ENCODE results near the gene CFAP47.
"Not testable (repeated sequence)": the region's sequence is repeated elsewhere in the genome, so short reads cannot be mapped to it uniquely, and the experiment has no call there.

The CFAP47 gene, protein sequence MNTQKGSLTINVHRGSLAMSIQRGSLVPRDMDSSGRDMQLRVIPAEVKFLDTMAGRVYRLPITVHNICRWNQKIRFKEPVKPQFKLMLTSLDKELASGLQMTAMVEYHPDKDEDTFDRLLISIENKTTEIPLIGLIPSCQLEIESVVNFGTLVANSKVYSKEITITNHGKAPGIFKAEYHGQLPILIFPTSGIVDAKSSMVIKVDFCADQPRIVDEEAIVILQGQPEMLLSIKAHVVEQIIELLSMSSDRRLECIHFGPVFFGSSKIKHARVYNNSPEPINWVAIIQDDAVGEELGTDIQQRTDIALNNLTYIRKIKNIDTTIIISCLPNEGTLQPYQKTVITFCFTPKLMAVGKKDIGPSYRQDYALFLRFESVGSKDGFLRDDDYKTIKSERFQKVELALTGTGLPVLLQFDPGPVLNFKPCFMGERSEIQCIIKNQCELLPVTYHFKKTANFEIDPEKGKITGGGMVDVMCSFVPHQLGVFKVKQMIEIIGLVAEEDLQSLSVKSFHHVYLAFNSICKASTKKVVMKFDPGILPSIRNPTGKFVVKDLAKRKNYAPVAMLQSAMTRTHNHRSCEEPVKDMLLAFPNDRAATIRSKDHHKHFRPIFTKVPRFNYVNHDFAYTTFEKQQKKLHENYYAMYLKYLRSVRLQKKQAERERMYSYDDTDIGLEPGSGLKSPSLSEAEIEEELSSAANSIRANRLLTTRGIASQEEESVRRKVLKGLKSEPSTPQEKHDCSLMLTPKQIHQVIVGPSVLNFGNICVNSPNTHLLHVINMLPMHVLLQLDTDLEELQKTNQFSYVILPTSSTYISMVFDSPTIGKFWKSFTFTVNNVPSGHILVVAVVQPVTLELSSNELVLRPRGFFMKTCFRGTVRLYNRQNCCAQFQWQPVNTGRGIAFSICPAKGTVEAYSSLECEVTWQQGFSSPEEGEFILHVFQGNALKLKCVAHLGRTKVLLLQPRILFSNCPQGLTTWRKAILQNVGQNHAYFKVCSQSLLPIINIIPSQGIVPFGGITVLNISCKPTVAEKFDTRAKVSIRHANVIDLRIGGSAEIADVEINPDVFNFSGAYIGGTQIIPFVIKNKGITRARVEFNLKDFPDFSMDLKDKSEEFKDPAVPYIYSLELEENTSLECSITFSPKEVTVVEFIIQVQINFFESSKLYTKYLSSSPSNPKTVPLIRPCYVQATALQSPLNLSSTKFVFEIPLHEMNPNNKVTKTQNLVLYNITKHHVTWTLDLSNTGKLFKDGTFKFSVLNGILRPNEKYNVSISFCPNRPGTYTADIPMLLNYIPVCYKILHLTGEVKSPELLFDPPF (N-terminal part only)

DNA sequence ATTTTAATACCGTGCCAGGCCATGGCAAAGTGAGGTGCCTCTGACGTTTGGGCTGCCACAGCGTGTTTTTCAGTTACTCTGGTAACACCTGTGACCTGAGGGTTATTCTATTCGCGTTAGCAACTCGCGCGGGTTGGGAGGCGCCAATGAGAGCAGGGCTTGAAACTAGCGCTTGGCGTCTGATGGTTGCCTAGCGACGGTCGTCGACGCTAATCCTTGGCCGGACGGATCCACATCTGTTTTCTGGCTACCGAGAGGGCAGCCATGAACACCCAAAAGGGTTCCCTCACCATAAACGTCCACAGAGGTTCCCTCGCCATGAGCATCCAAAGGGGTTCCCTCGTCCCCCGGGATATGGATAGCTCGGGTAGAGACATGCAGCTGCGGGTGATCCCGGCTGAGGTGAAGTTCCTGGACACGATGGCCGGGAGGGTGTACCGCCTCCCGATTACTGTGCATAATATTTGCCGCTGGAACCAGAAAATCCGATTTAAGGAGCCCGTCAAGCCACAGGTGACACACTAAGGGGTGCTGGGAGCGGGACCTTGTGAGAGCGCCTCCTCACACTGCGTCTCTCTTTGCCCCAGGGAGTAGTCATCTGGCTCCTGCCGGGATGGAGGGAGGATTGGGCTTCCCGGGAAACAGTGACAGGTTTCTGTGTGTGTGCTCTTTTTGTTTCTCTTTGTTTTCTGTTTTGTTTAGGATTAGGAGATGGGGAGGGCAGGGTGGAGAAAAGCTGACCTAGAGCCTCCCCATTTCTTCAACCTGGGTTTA is at the start of gene CFAP47:
TSS of gene CFAP47 (plus strand) at position 199 of the 774 bp plus-strand sequence. CDS start at position 265, 66 bp downstream.
- peak; percentile 47 for DNase-seq

DNA sequence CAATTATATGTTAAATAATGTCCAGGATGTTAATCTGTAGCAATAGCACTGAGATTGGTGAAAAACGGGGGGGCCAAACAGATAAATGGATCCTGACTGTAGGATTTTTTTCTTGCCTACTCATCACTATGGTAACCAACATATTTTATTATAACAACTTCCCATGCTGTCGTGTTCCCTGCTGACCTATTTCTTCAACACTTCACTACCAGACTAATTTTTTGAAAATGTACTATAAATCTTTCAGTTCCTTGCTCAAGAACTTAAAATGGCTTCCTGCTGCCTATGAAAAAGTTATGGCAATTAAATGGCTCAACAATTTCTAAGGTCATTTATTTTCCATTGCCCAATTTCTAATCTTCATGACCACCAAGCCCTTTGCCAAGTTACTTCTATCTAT is 38.9 kb upstream of the CFAP47 start:
- DNase-seq: no peak

GRCh38 chrX:35886135-35886534 is 33.4 kb upstream of the CFAP47 start:
- no peak for DNase-seq

DNA sequence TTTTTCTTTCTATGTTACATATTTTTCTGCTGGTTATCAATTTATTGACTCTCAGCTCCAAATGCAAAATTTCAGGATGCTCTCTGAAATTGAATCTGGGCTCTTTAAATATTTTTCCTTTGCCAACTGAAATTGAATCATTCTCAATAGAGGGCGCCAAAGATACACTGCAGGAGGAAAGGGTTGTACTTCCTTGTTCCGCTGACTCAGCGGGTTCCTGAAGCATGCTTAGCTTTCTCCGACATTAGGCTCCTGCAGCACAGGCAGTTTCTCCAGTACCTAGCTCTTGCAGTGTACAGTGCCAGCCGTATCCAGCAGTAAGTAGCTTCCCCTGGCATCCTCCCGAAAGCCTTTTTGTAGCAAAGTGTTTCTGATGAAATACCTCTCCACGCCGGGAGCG is 28.8 kb upstream of the CFAP47 start:
- peak; percentile 17 for DNase-seq

DNA sequence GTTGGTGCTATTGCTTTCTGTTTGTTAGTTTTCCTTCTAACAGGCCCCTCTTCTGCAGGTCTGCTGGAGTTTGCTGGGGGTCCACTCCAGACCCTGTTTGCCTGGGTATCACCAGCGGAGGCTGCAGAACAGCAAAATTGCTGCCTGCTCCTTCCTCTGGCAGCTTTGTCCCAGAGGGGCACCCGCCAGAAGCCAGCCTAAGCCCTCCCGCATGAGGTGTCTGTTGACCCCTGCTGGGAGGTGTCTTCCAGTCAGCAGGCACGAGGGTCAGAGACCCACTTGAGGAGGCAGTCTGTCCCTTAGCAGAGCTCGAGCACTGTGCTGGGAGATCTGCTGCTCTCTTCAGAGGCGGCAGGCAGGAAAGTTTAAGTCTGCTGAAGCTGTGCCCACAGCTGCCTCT is 67.3 kb downstream of the CFAP47 start:
- not testable (repeated sequence) for DNase-seq

DNA sequence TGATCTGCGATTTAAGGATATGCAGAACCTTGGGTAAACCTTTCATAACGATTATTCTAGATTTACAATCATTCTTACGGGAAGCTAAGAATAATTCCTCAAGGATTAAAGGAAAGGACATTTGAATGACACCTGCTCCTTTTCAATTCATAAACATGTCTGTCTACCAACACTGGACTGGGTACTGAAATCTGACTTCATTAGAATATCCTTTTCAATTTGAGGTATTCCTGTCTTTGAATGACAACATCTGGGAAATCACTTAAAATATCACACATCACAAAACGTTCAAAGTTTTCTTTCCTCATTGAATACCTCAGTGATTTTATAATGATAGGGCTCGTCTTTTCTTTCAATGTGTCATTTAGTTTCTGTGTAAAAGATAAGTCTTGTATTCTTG is 87.7 kb downstream of the CFAP47 start:
- no peak for DNase-seq

DNA sequence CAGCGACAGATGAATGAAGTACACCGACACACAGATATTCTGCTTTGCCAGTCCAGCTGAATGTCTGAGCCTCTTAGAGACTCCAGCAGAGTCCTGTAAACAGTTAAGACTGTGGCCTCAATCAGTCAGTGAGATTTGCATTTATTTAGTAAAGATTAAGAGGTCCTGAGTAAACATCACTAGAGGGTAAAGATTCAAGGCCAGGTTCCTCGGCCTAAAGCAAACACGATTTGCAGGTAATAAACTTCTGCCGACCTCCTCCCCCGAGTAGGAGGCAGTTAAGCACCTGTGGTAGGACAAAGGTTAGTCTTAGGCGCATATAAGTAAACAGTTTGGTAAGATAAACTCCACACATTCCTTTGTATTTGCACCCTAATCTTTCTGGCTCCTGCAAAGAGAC is 99.6 kb downstream of the CFAP47 start:
- no peak for DNase-seq

DNA sequence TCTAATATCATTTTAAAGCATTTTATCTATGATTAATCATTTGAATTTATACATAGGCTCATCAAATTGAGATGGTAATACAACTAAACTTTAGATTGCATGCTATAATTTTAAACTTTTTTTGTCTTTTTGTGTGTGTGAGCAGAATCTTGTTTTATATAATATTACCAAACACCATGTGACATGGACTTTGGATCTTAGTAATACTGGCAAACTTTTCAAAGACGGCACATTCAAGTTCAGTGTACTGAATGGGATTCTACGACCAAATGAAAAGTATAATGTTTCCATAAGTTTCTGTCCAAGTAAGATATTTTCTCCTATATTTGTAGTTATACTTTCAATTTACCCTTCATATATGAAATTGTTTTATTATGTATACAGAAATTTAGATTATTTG is 116.0 kb downstream of the CFAP47 start:
- no peak for DNase-seq

DNA sequence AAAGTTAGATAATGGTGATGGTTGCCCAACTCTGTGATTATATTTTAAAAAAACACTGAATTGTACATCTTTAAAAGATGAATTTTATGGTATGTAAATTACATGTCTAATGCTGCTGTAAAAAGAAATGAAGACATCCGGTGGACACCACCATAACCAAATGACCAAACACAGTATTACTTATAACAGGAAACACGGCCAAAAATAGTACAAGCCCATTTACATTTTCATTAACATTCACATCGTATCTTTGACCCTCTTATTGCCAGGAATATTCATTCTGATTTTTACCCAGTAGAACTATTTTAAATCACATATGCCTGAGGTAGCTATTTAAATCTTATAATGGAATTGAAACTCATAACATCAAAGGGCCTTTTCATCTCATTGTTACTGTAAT is 143.2 kb downstream of the CFAP47 start:
- DNase-seq: no peak

DNA sequence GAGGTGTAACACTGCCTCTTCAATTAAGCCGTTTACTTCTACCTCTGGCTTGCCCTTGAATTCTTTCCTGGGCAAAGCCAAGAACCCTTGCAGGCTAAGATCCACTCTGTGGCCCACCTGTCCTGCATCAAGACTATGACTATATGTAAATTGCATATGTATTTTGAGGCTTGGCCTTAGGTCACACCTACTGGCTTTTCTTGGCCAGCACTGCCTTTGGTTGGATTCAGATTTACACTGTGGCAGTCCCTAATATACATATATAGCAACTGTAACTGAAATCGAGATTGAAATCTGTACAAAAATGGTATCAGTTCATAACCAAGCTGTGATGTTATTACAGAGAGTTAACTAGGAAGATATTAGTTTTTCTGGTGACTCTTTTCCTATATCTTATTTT is 151.5 kb downstream of the CFAP47 start:
- no peak for DNase-seq

- not testable (repeated sequence) for DNase-seq
These were observed 155.5 kb downstream of the CFAP47 start for GRCh38 chrX:36075009-36075408.

- no peak for DNase-seq
These were observed 163.7 kb downstream of the CFAP47 start for GRCh38 chrX:36083256-36083655.

DNA sequence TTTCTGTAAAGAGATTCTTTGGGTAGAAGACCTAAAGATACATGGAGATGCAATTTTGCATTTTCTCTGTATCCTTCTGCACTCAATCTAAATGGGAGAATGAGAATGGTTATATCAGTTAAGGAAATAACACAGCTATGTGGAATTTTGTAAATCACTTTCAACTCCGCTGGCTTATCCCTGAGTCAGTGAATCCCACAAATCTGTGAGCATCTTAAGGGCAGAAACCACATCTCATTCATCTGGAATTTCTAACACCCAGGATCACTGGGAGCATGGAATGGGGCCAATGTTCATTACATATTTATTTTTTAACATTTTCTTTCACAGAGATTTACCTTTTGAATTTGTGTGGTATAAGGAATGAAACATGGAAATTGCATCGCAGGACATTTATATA is 167.8 kb downstream of the CFAP47 start:
- DNase-seq: no peak

DNA sequence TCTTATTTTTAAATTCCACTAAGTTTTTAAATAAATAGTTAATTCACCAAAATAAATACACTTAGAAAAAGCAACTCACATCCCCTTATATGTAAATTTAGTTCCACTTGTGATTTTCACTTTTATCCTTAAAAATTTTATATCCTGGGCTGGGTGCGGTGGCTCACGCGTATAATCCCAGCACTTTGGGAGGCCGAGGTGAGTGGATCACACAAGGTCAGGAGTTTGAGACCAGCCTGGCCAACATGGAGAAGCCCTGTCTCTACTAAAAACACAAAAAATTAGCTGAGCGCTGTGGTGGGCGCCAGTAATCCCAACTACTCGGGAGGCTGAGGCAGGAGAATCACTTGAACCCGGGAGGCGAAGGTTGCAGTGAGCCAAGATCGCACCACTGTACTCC is 169.4 kb downstream of the CFAP47 start:
- not testable (repeated sequence) for DNase-seq

GRCh38 chrX:36102425-36102824 is 182.9 kb downstream of the CFAP47 start:
- no peak for DNase-seq

- no peak for DNase-seq
These were observed 196.7 kb downstream of the CFAP47 start for GRCh38 chrX:36116222-36116621.

DNA sequence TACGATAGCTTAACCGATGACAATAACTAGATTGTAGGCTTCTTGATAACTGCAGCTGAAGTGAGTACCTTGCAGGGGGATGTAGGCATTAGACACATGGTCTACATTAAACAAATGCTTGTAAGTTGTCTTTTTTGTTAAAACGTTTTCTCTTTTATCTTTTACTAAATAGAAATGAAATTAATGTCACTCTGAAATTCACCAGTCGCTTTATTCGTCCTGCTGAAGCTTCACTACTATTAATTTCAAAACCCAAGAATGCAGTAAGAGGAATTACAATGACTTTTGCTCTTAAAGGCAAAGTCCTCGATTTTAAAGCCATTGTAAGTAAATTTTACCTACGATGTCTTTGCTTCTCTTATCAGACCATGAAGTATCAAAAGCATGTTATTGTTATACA is 239.7 kb downstream of the CFAP47 start:
- DNase-seq: no peak

GRCh38 chrX:36160081-36160480 is 240.5 kb downstream of the CFAP47 start:
- no peak for DNase-seq

- DNase-seq: no peak
These were observed 279.0 kb downstream of the CFAP47 start for GRCh38 chrX:36198575-36198974.

DNA sequence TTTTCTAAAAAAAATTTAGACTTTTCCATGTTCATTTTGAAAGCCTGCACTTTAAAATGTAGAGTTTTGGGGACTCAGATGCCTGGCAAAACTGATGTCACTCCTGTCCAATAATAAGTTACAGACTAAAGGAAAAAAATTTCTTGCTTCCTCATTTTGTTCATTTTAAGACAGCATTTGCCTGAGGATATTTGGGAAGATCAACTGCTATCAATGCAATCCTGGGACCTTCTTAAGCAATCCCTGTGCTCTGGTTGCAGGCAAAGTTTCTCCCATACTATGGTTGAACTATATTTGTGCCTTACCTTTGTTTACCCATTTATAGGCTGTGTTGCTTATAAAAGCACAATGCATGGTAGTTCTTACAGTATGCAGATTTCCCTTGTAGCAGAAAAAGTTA is 280.4 kb downstream of the CFAP47 start:
- DNase-seq: no peak

DNA sequence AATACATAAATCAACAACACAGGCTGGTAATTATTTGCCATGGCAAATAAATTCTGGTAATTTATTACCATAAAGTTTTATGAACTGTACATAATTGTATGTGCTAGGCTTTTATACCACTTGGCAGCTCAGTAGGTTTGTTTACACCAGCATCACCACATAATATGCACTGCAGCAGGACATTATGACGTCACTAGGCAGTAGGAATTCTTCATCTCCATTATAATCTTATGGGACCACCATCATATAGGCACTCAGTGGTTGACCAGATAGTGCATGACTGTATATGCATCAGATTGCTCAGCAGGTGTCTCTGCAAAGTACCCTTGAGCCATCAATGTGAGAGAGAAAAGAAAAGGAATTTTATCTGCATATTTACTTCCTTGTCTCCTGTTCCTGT is 295.4 kb downstream of the CFAP47 start:
- no peak for DNase-seq

DNA sequence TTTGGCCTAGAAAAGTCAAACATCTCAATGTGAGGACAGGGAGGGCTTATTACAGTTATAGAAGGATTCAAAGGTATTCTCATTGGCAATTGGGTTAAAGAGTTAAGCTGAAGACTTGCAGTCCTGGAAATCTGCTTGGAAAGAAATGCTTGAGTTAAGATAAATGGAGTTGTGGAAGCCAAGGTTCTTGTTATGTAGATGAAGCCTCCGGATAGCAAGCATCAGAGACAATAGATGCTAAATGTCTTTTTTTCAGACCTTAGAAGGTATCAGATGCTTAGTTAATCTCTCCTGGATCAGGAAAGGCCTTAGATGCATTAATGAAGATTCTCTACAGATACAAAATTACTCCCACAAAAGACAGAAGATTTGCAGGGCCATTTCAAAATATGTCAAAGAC is 299.3 kb downstream of the CFAP47 start:
- DNase-seq: no peak
